SIG-M5 (cell line): ENCODE measurements around the gene RND3.

Source experiments
- DNase-seq: peaks from one replicate; lab custom pipeline; 2025; lab: John Stamatoyannopoulos, UW

The RND3 gene, protein sequence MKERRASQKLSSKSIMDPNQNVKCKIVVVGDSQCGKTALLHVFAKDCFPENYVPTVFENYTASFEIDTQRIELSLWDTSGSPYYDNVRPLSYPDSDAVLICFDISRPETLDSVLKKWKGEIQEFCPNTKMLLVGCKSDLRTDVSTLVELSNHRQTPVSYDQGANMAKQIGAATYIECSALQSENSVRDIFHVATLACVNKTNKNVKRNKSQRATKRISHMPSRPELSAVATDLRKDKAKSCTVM

DNA sequence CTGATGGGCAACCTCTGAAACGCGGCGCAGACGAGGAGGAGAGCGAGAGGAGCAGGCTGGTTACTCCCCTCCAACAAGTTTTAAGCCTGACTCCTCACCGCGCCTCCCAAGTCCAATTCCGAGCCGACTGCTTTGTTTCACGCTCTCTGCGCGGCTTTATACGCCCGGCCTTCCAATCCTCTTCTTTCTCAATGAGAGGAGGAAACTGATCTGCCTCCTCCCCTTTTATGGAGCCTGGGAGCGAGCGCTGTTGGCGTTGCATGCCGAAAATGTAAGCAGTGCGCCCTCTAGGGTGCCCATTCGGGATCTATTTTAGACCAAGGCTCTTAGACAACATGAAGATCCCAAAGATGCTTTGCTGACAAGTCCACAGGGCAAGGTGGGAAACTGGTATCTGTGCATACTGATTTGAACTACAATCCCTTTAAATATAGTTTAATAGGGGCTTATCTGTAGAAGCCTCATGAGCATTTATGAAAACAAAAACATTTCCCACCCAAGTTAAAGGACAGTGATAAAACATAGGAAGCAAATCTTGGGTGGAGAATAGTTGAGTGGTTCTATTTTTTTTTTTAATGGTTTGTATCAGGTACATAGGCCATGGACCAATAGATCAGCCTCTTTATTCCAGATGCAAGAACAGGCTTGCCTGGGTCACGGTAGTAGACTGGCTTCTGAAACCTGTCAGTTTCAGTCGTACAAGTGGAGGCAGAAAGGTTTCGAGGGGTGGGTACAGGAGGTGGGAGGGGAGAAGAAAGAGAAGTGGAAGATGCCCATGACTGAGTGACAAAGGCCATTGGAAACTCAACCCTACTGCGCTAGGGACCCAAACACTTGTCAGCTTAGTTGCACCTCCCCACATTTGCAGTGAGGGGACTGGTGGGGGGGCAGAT, at the start of gene RND3:
Gene RND3, minus strand, starts transcription at position 131 of the 893 bp plus-strand sequence. CDS start 250 bp downstream, outside the sequence.
- peak; percentile 25 for DNase-seq

DNA sequence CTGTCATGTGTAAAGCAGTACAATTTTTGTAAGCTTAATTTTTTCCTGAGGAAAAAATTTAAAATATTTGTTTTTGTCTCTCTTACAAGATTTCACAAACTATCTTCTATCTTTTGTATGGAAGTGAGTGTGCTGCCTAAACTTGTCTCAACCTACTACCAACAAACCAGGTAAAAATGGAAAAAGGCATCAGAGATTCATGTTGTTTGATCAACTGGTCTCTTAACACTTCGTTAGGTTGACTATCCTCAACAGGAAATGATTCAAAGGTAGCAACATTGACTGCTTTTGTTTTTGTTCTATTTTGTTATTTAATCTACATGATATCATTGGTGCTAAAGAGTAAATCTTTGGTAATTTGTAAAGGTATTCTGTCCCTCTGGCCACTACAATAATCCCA, 47.7 kb upstream of the RND3 start:
- DNase-seq: no peak

DNA sequence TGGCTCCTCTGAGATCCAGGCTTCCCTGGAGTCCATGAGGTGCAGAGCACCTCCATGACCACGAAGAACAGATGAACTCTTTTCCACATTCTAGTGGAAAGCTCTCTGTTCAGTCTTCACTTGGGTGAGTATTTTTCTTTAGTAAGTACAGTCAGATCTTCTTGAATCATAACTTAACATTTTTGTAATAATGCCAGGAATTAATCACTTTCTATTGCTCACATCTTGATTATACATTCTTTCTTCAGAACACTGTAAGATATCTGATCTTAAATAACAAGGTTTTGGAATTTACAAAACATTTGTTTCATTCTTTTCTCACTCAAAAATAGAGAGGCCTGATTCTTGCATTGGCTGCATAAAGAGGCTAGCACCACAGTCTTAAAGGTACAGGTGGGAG, 45.4 kb upstream of the RND3 start:
- no peak for DNase-seq

DNA sequence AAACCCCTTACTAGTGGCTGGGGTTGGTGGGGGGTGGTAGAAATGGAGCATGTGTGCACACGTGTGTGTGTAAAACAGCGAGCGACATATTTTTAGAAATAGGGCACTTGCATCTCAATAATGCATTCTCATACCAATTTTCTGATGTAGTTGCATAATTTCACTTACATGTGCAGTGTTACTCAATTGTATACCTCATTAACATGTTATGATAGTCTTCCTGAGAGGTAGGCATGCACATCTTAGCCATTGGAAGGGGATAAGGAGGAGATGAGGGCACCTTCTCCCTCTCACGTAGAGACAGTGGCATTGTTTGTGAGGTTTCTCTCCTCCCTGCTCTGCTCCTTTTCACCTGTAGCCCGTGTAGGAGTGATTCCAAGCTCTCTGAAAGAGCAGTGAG, 44.6 kb upstream of the RND3 start:
- DNase-seq: no peak

DNA sequence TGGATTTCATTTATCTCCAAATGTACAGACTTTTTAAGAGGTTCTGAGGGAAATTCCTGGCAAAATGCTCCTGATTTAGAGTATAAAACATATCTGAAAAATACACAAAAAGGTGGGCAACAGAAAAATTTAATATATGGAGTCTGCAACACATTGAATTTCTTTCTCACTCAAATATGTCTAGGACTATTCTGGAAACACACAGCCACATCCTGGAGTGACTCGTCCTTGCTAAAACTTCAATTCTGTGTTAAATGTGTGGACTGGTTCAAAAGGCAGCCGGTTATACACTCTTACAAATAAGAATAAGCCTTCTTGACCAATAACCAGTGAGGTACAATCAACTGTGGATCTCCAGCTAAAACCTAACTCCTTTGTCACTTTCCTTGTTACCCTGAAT, 44.1 kb upstream of the RND3 start:
- DNase-seq: no peak

DNA sequence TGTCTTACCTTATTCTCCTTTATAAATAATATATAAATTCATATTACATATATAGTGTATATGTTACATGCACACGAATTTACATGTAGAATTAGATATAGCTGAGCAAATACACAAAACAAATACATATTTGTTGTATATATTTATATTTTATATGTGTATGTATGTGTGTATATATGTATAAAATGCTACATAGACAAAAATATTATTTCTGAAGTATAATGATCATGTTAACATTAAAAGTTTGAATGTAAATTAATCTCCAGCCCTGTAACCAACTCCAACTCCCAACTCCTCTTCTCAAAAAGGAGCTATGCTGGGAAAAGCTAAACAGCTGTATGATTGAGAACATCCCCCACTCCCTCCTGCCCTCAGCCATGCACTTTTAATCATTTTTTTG, 42.7 kb upstream of the RND3 start:
- DNase-seq: no peak

DNA sequence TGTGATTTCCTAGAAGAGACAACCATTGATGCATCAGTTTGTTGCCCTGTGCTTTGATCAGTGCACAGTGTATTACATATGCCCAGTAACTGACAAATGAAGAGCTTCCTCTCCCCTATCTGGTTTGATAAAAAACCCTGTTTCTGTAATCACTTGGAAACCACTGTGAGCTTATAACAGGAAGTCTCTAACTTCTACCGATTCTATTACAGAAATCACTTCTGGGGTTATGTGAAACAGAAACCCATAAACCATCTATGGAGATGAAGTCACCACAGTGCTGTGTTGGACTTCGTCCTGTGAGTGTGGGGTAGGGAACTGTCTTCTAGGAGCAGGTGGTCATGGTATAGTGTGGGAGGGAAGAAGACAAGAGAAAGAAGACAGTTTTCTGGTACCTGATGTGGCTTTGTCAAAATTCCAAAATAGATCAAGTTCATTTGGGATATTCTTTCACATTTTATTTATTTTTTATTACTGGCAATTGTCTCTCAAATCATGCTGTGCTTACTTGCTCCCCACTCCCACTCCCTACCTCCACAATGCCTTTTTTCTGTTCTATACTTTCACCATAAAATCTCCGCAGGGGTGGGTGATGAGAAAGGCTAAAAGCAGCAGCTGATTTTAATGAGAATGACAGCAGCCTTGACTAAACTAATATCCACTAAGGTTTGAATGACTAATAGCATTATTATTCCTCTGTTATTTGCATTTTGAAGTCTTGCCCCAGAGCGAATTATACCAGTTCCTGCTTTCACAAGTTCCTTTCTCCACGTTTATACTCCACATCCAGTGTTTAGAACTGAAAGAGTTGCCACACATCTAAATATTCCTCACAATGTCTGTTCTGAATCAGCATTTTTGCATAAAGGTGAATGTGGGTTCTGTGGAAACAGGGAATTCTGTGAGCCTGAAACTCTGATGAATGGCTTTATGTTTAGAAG, 41.7 kb upstream of the RND3 start:
- no peak for DNase-seq

DNA sequence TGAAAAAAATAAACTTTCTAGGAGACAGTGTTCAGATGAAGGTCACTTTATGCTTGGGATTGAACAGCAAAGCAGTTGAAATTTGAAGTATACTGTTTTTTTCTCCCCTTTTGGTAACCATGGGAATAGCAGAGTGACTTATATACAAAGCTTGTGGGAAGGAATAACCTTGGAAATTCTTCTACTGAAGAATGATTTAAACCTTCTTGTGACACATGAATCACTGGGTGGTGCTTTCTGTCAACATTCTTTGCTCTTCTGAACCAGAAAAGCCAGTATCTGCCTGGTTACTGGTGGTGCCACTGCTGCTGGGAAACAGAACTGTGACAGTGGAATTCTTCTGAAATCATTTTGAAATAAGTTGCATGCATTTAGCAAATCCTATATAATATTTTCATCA, 39.4 kb upstream of the RND3 start:
- DNase-seq: no peak

DNA sequence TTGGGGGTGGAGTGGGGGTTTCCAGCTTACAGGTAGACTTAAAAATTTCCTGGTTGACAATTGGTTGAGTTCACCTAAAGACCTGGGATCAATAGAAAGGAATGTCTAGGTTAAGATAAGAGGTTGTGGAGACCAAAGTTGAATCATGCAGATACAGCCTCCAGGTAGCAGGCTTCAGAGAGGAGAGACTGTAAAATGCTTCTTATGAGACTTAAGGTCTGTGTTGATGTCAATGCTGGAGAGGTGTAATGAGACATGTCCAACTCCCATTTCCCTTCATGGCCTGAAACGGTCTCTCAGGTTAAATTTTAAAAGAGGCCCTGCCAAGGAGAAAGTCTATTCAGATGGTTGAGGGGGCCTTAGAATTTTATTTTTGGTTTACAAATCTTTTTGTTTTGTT, 38.5 kb upstream of the RND3 start:
- DNase-seq: no peak

DNA sequence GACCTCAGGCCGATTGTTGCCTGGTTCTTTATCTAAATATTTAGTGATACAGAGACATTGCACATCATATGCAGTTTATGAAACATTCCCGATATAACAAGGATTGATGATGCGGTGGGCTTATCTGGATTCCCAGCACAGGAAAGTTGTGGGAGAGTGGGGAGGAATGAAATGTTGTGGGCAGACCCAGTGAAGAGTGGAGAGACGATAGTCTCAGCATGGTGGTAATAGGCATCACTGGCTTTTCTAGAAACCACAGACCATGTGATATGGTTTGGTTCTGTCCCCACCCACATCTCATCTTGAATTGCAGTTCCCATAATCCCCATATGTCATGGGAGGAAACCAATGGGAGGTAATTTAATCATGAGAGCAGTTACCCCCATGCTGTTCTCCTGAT, 34.8 kb upstream of the RND3 start:
- no peak for DNase-seq

DNA sequence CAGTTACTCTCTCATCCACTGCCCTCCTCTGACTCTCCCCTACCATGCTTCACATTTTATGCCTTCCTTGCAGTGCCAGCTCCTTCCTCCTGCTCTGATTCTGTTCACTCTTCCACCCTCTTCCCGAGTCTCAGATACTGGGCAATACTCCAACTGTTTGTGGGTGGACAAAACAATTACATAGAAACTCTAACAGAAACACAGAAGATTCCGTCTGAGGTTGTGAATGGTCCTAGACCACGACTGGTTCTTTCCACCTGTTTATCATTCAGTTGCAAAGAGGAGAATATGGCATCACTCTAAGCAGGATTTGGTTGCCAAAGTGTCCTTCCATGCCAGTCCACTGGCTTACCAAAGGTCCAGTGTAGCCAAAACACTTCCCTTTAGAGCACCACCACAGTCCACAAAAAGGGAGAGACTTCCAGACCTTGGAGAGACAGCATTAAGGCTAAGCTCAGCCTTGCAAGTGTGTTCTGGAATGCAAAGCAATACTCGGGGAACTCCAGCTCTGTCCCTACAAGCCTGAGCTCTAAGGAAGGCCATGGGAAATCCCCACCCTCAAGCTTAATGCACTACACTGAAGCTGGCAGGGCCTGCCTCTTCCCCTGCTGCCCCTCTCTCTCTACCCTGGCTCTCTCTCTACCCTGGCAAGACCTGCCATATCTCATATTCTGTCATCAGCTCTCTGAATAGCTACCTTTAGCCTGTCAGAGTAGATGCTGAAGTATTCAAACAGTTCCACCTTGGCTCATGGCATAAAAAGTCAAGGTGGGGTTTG, 33.6 kb upstream of the RND3 start:
- no peak for DNase-seq

DNA sequence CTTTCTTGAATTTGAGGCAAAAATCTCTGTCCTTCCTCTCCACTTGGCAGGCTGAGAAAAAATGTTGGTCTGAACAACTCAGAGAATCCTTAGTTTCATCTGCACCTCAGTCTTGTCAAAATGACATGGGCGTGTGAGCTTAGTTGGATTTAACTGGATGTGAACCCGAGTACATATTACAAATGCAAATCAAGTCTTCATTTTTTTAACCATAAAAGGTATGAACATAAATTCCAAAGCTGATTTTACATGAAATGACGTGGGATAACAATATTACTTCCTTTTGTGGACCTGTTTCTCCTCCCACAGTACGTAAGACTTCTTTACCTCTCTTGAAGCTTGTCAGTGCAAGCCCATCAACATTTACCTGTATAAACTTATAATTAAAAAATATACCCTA, 32.6 kb upstream of the RND3 start:
- no peak for DNase-seq

DNA sequence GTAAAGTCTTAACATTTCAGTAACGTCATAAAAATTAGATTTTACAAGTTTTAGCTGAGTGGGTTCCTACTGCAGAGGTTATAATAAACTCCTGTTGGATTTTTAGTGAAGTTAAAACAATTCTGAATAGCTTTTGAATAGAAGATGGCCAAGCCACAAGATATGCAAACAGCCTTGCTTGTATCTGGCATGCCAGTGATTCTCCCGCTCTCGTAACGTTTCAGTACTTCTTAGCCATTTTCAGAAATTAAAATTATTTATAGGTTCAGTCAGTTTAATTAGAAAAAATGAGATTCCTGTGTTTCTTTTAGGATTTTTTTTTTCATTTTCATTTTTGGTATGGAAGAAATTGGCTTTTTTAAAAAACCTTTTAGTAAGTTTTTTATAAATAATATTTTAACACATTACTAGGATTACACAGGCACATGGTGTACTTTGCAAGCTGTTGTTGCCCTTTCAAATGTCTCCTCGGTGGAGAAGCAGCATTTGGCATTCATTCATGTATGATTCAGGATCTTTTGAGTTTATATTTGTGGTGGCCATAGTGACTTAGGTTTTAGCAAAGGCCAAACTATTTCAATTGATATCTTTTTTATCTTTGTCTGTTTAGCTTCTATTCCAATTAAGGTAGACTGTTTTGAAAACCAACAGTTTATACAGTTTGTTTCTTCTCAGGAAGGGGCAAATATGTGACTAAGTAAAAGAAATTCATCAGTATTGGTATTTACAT, 30.6 kb upstream of the RND3 start:
- DNase-seq: no peak

DNA sequence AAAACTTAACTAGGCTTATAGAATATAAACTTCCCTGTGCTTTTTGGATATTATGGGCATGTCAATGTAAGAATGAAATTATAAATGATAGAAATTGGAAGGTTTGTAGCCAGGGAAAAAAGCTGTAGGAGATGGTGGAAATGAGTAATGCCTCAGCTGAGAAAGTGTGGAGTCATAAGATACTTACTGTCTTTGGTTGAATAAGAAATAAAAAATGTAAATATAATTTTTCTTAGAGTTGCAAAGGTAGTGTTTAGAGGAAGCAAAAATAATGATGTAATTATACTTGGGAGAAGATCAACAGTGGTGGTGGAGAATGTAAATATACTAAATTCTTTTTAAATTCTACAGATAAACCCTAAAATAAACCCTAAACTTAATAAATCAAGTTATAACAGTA, 26.2 kb upstream of the RND3 start:
- DNase-seq: no peak

DNA sequence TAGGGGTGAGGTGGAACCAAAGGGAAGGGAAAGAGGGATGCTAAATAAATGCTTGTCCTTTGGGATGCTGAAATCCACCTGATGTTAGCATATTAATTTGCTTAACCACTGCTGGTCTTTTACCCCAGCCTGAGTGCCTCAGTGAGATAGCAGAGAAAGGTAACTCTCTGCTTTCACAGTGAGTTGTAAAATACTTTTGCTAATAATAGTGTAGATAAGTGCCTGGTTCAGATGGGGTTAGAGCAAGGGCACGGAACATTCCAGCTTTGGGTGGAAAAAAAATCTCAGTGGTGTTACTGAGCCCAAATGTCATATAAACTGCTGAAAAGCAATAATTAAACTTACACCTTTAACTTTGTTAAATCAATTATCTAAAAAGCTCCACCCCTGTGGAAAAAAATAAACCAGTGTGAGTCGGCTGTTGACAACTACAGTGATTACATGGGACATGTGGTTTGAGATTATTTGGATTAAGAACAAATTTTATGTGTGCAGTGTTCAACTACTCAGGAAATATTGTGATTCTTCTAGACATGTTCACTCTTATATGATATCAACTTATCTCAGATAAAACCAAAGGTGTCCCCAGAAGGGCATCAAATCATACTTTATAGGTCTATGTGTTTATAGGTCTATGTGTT, 21.1 kb upstream of the RND3 start:
- DNase-seq: no peak

DNA sequence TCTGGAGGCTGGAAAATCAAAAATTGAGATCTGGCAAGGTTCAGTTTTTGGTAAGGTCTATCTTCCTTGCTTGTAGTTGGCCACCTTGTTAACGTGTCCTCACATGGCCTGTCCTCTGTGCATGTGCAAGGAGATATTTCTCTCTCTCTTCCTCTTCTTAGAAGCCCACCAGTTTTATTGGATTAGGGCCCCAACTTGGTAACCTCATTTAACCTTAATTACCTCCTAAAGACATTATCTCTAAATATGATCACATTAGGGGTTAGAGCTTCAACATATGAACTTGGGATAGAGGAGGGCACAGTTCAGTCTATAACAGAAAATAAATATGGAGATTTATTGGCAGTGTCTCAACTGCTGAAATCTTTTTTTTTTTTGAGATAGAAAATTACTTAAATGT, 19.6 kb upstream of the RND3 start:
- DNase-seq: no peak

DNA sequence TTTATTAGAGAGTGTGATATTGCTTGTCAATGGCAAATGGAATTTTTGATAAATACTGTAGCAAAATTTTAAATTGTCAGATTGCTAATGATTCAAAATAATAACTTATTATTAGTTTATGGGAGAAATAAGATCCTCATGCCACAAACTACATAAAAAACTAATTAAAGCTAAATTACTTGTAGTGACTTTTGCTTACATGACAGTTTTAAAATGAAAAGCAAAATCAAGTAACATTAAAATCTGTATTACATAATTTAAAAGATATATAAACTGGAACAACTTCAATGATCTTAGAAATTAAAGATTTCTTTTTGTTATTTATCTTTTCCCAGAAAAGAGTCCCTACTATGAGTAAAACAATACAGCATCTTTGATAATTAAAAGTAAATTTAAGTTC, 17.7 kb upstream of the RND3 start:
- no peak for DNase-seq

DNA sequence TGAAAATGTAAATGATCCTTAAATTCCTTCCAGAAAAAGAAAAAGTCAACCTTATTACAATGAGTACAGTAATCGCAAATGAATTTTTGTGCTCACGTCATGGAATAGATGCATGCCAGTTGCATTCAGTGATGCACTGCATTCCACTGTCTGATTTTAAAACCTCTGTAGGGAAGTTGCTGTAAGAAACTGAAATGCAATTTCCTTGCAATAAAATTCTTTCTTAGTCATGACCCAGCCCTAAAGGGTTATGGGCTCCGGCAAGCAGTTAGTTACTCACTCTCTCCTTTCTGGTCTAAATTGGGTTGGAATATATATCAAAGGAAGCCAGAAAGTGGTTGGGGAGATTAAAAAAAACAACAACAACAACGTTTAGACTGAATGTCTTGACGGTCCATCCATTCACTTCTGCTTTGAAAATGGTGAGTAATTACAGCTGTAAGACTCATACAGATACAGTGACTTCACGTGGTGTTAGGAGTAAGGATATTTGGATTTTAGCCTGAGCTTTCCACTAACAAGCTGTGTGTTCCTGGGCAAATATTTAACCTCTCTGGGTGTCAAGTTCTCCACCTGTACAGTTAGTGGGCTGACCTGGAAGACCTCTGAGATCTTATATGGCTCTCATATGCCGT, 8.6 kb upstream of the RND3 start:
- no peak for DNase-seq

DNA sequence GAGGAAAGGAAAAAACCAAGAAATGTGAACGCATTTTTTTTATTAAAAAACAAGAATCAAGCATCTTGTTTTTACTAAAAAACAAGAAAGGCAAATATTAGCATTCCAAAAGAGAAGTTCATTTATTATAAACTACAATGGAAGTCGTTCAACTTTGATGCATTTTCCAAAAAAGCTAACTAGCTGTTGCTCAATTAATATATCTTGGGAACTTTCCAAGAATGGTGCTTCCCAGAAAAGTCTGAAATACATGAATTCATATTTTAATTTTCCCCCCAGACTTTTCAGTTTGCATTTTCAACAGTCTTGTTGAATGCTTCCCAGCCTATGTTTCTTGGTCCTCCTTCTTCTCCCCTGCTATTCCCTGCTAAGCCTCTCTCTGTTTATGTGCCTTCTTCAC, 7.5 kb upstream of the RND3 start:
- DNase-seq: no peak
